Calu3 (cell line): ENCODE data around the gene OR2T5. TPM values are rescaled to one million over a fixed set of nuclear protein-coding genes. Genes with fewer than 3 reads are reported as not detected.
"Not testable (repeated sequence)": the region's sequence is repeated elsewhere in the genome, so short reads cannot be mapped to it uniquely, and the experiment has no call there.

ENCODE experiments used
- Bru-seq: library from RNA; stranded (reverse); fragments of 400-500 nt; gene quantifications from one replicate; lab custom pipeline; 2021; lab: Mats Ljungman, UMichigan
- BruChase-seq, 2 experiments: library from RNA; stranded (reverse); fragments of 400-500 nt; gene quantifications; one replicate each; lab custom pipeline; 2021; lab: Mats Ljungman, UMichigan
- BruUV-seq: library from RNA; stranded (reverse); fragments of 400-500 nt; replicated peaks from 2 replicates; lab custom pipeline; 2021; lab: Mats Ljungman, UMichigan
- CTCF ChIA-PET: fragments of 300-600 bp; sonication (Branson Sonifier 250); formaldehyde crosslinking; loops from one replicate; lab custom pipeline; 2022; ENCODE audit warnings: antibody characterized with exemption; lab: Charles Lee
- DNase-seq: peaks from one replicate; pipeline ENCODE4 v3.0.0; 2022
- H3K27ac Mint-ChIP-seq: one replicate; pipeline ENCODE4 v1.8.0; 2022; ENCODE audit warnings: mixed read lengths; ENCODE audit not compliant: unreplicated experiment
- H3K27me3 Mint-ChIP-seq: one replicate; pipeline ENCODE4 v1.8.0; 2022; ENCODE audit warnings: mixed read lengths; ENCODE audit not compliant: unreplicated experiment
- H3K36me3 Mint-ChIP-seq: one replicate; pipeline ENCODE4 v1.8.0; 2022; ENCODE audit warnings: mild to moderate bottlenecking, moderate library complexity, mixed read lengths; ENCODE audit not compliant: insufficient read depth, unreplicated experiment
- H3K4me1 Mint-ChIP-seq: one replicate; pipeline ENCODE4 v1.8.0; 2022; ENCODE audit warnings: mild to moderate bottlenecking, low read depth, mixed read lengths; ENCODE audit not compliant: unreplicated experiment
- H3K4me3 Mint-ChIP-seq: one replicate; pipeline ENCODE4 v1.8.0; 2022; ENCODE audit warnings: mild to moderate bottlenecking, low read depth, moderate library complexity, mixed read lengths; ENCODE audit not compliant: unreplicated experiment
- H3K9me3 Mint-ChIP-seq: one replicate; pipeline ENCODE4 v1.8.0; 2022; ENCODE audit warnings: low read depth, mixed read lengths; ENCODE audit not compliant: unreplicated experiment
- intact Hi-C: fragments of 100-400 bp; cut with micrococcal nuclease; formaldehyde crosslinking; loops from one replicate; pipeline ENCODE4 v1.10.0; 2022; ENCODE audit not compliant: unreplicated experiment
- long read RNA-seq: library from polyadenylated mRNA; stranded (forward); transcript quantifications from one replicate; pipeline ENCODE4 v2.0.0, GENCODE V29; 2022
- total RNA-seq: library from RNA; stranded (reverse); gene quantifications from 2 replicates; pipeline ENCODE4 v1.2.3, GENCODE V29; 2022

Gene OR2T5, protein sequence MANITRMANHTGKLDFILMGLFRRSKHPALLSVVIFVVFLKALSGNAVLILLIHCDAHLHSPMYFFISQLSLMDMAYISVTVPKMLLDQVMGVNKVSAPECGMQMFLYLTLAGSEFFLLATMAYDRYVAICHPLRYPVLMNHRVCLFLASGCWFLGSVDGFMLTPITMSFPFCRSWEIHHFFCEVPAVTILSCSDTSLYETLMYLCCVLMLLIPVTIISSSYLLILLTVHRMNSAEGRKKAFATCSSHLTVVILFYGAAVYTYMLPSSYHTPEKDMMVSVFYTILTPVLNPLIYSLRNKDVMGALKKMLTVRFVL
- total RNA-seq (not detected in 2 replicates), Bru-seq, nascent RNA (not detected), BruChase-seq, experiment 1, labeled RNA remaining after a 6-hour chase (not detected), BruChase-seq, experiment 2, labeled RNA remaining after a 2-hour chase (not detected)
- long read RNA-seq: 0 reads

DNA sequence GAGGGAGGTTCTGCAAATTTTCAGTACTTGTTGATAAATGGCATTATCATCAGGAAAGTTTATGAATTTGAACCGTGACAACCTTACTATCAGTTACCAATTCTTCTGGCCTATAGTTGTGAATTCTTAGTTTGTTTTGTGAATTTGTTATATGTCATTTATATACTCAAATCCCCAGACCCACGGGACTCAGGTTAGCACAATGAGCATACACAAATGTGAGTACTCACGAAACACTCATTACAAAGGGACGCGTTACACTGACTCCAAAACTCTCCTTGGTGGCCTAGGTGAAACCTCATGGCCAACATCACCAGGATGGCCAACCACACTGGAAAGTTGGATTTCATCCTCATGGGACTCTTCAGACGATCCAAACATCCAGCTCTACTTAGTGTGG lies at the start of gene OR2T5:
Gene OR2T5, plus strand, starts transcription at position 301 of the 400 bp plus-strand sequence. Its CDS starts 0 bp downstream, at position 301.
- BruUV-seq, H3K27me3 Mint-ChIP-seq, H3K27ac Mint-ChIP-seq, H3K36me3 Mint-ChIP-seq, DNase-seq, H3K4me3 Mint-ChIP-seq, CTCF ChIA-PET, H3K9me3 Mint-ChIP-seq, H3K4me1 Mint-ChIP-seq, intact Hi-C loops: not testable (repeated sequence)

GRCh38 chr1:248438668-248439067 lies 49.7 kb upstream of the OR2T5 start:
- intact Hi-C loops: not testable (repeated sequence)

GRCh38 chr1:248439283-248439682 lies 49.1 kb upstream of the OR2T5 start:
- CTCF ChIA-PET, H3K27ac Mint-ChIP-seq, H3K36me3 Mint-ChIP-seq, DNase-seq, H3K4me3 Mint-ChIP-seq, BruUV-seq, intact Hi-C loops, H3K9me3 Mint-ChIP-seq, H3K4me1 Mint-ChIP-seq, H3K27me3 Mint-ChIP-seq: not testable (repeated sequence)

More at GRCh38 chr1:248438668-248439067, 49.7 kb upstream of the OR2T5 start:
- BruUV-seq, H3K9me3 Mint-ChIP-seq, H3K36me3 Mint-ChIP-seq, H3K4me3 Mint-ChIP-seq, CTCF ChIA-PET, H3K27ac Mint-ChIP-seq, H3K4me1 Mint-ChIP-seq, DNase-seq, H3K27me3 Mint-ChIP-seq: not testable (repeated sequence)

DNA sequence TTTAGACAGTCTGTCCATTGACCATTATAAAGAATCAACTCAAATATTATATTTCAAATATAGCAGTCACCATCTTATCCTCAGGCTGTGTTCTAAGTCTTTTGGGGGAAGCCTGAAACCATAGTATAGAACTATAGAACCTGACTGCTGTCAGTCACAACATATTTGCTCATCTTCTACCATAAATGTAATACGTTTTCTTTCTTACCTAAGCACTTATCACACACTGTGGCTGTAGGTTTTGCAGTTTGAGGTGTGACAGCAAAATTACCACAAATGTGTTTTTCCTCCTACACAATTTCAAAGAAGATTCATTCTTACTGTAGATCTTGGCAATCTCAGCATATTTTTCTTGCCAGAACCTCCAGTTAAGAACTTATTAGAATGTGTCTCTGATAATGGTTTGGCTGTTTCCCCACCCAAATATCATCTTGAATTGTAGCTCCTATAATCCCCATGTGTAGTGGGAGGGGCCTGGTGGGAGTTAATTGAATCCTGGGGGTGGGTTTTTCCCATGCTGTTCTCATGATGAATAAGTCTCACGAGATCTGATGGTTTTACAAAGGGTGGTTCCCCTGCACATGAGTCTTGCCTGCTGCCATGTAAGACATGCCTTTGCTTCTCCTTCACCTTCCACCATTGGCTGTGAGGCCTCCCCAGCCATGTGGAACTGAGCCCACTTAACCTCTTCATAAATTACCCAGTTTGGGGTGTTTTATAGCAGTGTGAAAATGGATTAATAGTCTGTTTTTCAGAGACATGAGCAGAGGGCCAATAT lies 45.7 kb upstream of the OR2T5 start:
- BruUV-seq, H3K4me1 Mint-ChIP-seq, H3K27me3 Mint-ChIP-seq, H3K27ac Mint-ChIP-seq, H3K4me3 Mint-ChIP-seq, CTCF ChIA-PET, H3K36me3 Mint-ChIP-seq, intact Hi-C loops, DNase-seq: not testable (repeated sequence)
- H3K9me3 Mint-ChIP-seq: peaks cover 10% of the 10 kb centered on the region

DNA sequence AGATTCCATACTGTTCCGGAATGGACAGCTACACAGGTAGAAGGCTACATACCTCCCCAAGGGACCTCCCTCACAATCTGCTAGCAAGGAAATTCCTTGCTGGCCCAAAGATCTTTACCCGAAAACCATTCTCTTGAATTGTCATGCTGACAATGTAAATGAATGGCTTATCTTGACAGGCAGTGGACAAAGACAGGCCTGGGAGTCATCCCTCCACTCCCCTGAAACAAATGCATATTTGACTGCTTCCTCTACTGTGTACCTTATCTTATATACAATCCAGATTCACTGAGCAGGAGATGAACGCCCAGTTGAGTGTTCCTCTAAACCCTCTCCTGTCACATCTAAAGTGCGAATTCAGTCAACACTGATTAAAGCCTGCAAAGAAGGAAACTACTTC lies 43.8 kb upstream of the OR2T5 start:
- CTCF ChIA-PET, H3K36me3 Mint-ChIP-seq, BruUV-seq, H3K4me1 Mint-ChIP-seq, H3K27ac Mint-ChIP-seq, H3K27me3 Mint-ChIP-seq, H3K4me3 Mint-ChIP-seq, DNase-seq, intact Hi-C loops: not testable (repeated sequence)
- peaks cover 10% of the 10 kb centered on the region for H3K9me3 Mint-ChIP-seq

DNA sequence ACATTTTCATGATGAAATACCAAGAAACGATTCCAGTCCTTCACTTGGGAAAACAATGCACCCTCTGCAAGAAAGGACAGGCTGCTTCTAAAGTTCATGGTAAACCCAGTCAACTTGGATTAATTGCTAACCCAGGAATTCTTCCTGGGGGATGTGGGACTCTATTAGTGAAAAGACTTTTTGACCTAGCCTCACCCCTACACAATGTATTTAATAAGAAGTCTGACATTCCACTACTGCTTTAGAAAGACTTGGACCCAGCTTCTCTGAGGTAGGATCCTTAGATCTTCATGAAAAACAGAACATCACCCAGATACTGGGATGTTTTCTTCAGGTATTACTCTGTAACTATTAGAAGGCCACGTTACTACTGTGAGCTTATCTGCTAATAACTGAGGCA lies 43.0 kb upstream of the OR2T5 start, which contains the start of gene OR2T2:
Gene OR2T2, plus strand, starts transcription at position 239 of the 400 bp plus-strand sequence. CDS start 7,161 bp downstream, outside the sequence.
- CTCF ChIA-PET, H3K27me3 Mint-ChIP-seq, H3K27ac Mint-ChIP-seq, intact Hi-C loops, H3K9me3 Mint-ChIP-seq, H3K36me3 Mint-ChIP-seq, H3K4me1 Mint-ChIP-seq, BruUV-seq, DNase-seq, H3K4me3 Mint-ChIP-seq: not testable (repeated sequence)

GRCh38 chr1:248448409-248449074 lies 39.8 kb upstream of the OR2T5 start:
- H3K36me3 Mint-ChIP-seq, H3K4me3 Mint-ChIP-seq, intact Hi-C loops, DNase-seq, H3K27ac Mint-ChIP-seq, H3K9me3 Mint-ChIP-seq, H3K27me3 Mint-ChIP-seq, BruUV-seq, CTCF ChIA-PET, H3K4me1 Mint-ChIP-seq: not testable (repeated sequence)

DNA sequence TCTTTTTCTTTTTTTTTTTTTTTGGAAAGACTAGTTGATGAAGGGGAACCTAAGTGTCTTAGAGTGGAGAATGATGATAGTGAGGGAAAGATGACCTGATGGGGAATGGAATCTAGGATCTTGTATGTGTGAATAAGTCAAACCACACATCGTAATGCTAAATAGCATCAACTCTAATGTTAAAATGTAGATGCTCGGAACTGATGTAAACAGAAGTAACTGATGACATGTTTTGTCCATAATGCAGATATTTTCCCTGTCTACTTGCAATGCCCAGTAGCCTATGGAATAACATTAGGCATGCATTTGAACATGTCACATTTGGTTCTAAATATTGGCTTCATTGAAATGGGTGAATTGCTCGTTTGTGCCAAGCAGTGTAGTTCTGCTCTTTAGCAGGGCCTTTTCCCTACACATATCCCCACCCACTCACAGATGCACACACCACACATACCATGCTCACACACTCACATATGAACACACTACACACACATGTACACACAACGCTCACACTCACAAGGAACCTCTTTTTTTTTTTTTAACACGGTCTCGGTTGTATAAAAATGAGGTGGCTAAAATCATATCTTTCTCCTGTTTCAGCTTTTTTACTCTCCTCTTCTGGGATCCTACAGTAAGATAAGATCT lies 38.4 kb upstream of the OR2T5 start:
- H3K27ac Mint-ChIP-seq, DNase-seq, CTCF ChIA-PET, H3K9me3 Mint-ChIP-seq, H3K36me3 Mint-ChIP-seq, BruUV-seq, intact Hi-C loops, H3K4me3 Mint-ChIP-seq, H3K4me1 Mint-ChIP-seq, H3K27me3 Mint-ChIP-seq: not testable (repeated sequence)
